HepG2 (cell line): ENCODE results near the gene PLXNA1. TPM values are rescaled to one million over a fixed set of nuclear protein-coding genes. Genes with fewer than 3 reads are reported as not detected.

Source experiments
- ATAC-seq: fragments of 200-7000 bp; cut with Tn5 transposase; 3 replicates; pipeline ENCODE4 v1.9.1; 2020; ENCODE audit warnings: mild to moderate bottlenecking, moderate library complexity
- BruUV-seq: library from RNA; stranded (reverse); fragments of 400-500 nt; replicated peaks from 2 replicates; lab custom pipeline; 2021; lab: Mats Ljungman, UMichigan
- CTCF ChIA-PET: fragments of 300-600 bp; formaldehyde crosslinking; extraction: SDS; loops from one replicate; lab custom pipeline; 2021; ENCODE audit warnings: low total read pairs, inconsistent platforms, low intra/inter-chr PET ratio; lab: Yijun Ruan, JAX
- POLR2A ChIA-PET: fragments of 350-600 bp; sonication (Branson Sonifier 250); formaldehyde crosslinking; loops from one replicate; lab custom pipeline; 2020; ENCODE audit warnings: antibody characterized with exemption, inconsistent platforms; lab: Yijun Ruan, JAX
- DNase-seq: peaks from one replicate; pipeline ENCODE4 v3.0.0-alpha.2; 2015; ENCODE audit warnings: low spot score
- FAIRE-seq: peaks from 3 replicates; lab custom pipeline; 2011; peaks lifted over from hg19 to GRCh38; lab: Jason Lieb, UNC
- H2AFZ ChIP-seq: one replicate; pipeline ENCODE4 v1.6.1; 2011; ENCODE audit warnings: low read length, inconsistent platforms
- H3K27ac ChIP-seq: fragments of 300-600 bp; 3 replicates; pipeline ENCODE4 v1.8.0; 2011; ENCODE audit warnings: mixed run types, mild to moderate bottlenecking, mixed read lengths, low read length, inconsistent platforms; ENCODE audit not compliant: insufficient read depth; ENCODE audit errors: extremely low read length
- H3K27me3 ChIP-seq, 2 experiments: fragments of 200-600 bp in 1 of 2; 2 replicates in 1 of 2; 3 replicates in 1 of 2; pipeline versions ENCODE4 v1.6.0 to v1.8.0; 2011; ENCODE audit warnings: low read length in 2 of 2, mild to moderate bottlenecking in 2 of 2, moderate library complexity in 2 of 2, inconsistent platforms in 1 of 2; ENCODE audit not compliant: insufficient read depth in 2 of 2, control insufficient read depth in 1 of 2
- H3K36me3 ChIP-seq, 2 experiments: fragments of 200-600 bp in 1 of 2; replicated peaks in 1 of 2; 2 replicates in 1 of 2; 3 replicates in 1 of 2; pipeline versions ENCODE4 v1.5.1 to v1.8.0; 2011; ENCODE audit warnings: low read length in 2 of 2, inconsistent platforms in 1 of 2; ENCODE audit not compliant: insufficient read depth in 2 of 2, control insufficient read depth in 1 of 2
- H3K4me1 ChIP-seq: 2 replicates; pipeline ENCODE4 v1.5.1; 2012; ENCODE audit warnings: low read length, inconsistent platforms; ENCODE audit not compliant: insufficient read depth
- H3K4me2 ChIP-seq: 2 replicates; pipeline ENCODE4 v1.6.0; 2011; ENCODE audit warnings: low read depth, low read length, inconsistent platforms
- H3K4me3 ChIP-seq, 3 experiments: fragments of 200-600 bp in 1 of 3; sonication (generic), shearing (Covaris generic) in 1 of 3; replicated peaks in 1 of 3; 2 replicates each; pipeline ENCODE4 v1.5.1; 2011 to 2016; ENCODE audit warnings: low read length in 3 of 3, inconsistent platforms in 2 of 3, low read depth in 2 of 3, mild to moderate bottlenecking in 2 of 3, control low read depth in 1 of 3, mixed read lengths in 1 of 3; ENCODE audit not compliant: insufficient read depth in 1 of 3
- H3K79me2 ChIP-seq: one replicate; pipeline ENCODE4 v1.6.1; 2011; ENCODE audit warnings: low read length, inconsistent platforms; ENCODE audit not compliant: insufficient read depth
- H3K9ac ChIP-seq: 2 replicates; pipeline ENCODE4 v1.6.0; 2011; ENCODE audit warnings: mild to moderate bottlenecking, low read depth, low read length, inconsistent platforms; ENCODE audit not compliant: insufficient read depth
- H3K9me3 ChIP-seq: 2 replicates; pipeline ENCODE4 v1.5.1; 2012; ENCODE audit warnings: mild to moderate bottlenecking, low read length
- H4K20me1 ChIP-seq: 2 replicates; pipeline ENCODE4 v1.6.0; 2011; ENCODE audit warnings: inconsistent platforms, mild to moderate bottlenecking, low read length, moderate library complexity; ENCODE audit not compliant: insufficient read depth
- GABPB1 ChIP-seq: IDR thresholded peaks from 2 replicates; pipeline ENCODE4 v1.6.1; 2016; ENCODE audit warnings: mild to moderate bottlenecking, missing genetic modification reagents, moderate library complexity, missing compliant biosample characterization
- PRMT3 ChIP-seq: sonication (generic); formaldehyde crosslinking; IDR thresholded peaks from 2 replicates; pipeline ENCODE4 v1.8.1; 2022; ENCODE audit warnings: low read depth, mild to moderate bottlenecking, moderate library complexity, missing genetic modification reagents, borderline replicate concordance
- PRPF4 ChIP-seq: fragments of 200-400 bp; formaldehyde crosslinking; IDR thresholded peaks from 2 replicates; pipeline ENCODE4 v1.6.1; 2016; ENCODE audit warnings: low read length, low read depth; ENCODE audit not compliant: poor library complexity, severe bottlenecking
- SALL2 ChIP-seq: sonication (generic); formaldehyde crosslinking; IDR thresholded peaks from 2 replicates; pipeline ENCODE4 v1.8.1; 2023; ENCODE audit warnings: mild to moderate bottlenecking, missing genetic modification reagents, inconsistent platforms
- SPEN ChIP-seq: sonication (generic); formaldehyde crosslinking; IDR thresholded peaks from 2 replicates; pipeline ENCODE4 v1.5.1; 2020; ENCODE audit warnings: low read depth, mild to moderate bottlenecking, missing genetic modification reagents
- ZNF230 ChIP-seq: sonication (generic); formaldehyde crosslinking; IDR thresholded peaks from 2 replicates; pipeline ENCODE4 v1.4.0; 2020; ENCODE audit warnings: mild to moderate bottlenecking, missing genetic modification reagents
- ZNF331 ChIP-seq: sonication (generic); formaldehyde crosslinking; IDR thresholded peaks from 2 replicates; pipeline ENCODE4 v1.4.0; 2020; ENCODE audit warnings: missing genetic modification reagents
- WGBS: methylation state at CpG from one replicate; pipeline ENCODE4 v1.1.6; 2017; ENCODE audit warnings: low lambda C conversion rate; 5-methylcytosine and 5-hydroxymethylcytosine counted together
- in situ Hi-C: cut with HindIII; loops from 2 replicates; pipeline ENCODE4 v1.10.0; 2017; ENCODE audit warnings: low pct_unique_long_range_greater_than_20kb; ENCODE audit not compliant: extremely low pct_ligation_motif_present
- intact Hi-C: fragments of 100-400 bp; cut with micrococcal nuclease; formaldehyde crosslinking; loops from one replicate; pipeline ENCODE4 v1.10.0; 2022; ENCODE audit not compliant: unreplicated experiment
- polyA plus RNA-seq, 8 experiments: library from polyadenylated mRNA; depleted of rRNA in 3 of 8; stranded (reverse) in 7 of 8; unstranded in 1 of 8; fragments of >200 nt; fragmentation: Illumina TruSeq in 4 of 8; extraction: Trizol in 4 of 8; gene quantifications; 2 replicates each; pipeline versions ENCODE4 v1.2.1 to v1.2.3, GENCODE V29; 2011 to 2016; ENCODE audit warnings: low read depth in 4 of 8, missing spikeins in 1 of 8, mixed read lengths in 1 of 8; ENCODE audit not compliant: insufficient read depth in 1 of 8
- total RNA-seq, 5 experiments: library from RNA; depleted of rRNA; stranded (reverse); fragments of >200 nt; fragmentation: Illumina TruSeq; extraction: Trizol; gene quantifications; 2 replicates each; pipeline ENCODE4 v1.2.3, GENCODE V29; 2016; ENCODE audit warnings: low read depth in 1 of 5
- TF ChIP-seq, protein P1 (sequence below): sonication (generic); formaldehyde crosslinking; IDR thresholded peaks from 2 replicates; pipeline ENCODE4 v1.9.0; 2022; ENCODE audit warnings: low read depth, missing genetic modification reagents

PLXNA1 gene
- total and polyA plus RNA-seq, 2 of the 13 experiments (the other 11 are each of a cell fraction or from before 2014, with no cell fraction given) = 16.6 to 18.2 TPM

DNA sequence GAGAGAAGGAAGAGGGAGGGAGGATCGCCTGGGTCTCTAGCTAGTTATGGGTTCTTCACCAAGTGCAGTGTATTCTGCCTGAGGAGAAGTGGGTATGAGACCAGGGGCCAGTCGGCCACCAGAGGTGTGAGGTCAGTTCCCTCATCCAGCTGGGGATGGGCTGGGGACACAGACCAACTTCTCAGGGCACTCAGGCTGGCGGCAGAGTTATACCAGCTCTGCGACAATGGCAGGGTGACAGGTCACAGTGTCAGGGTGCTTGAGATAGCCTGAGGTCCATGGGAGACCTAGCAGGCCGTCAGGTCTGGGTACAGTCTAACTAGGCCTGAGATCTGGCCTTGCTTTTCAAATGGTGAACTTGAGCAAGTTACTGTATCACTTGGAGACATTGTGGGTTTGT, 31.4 kb upstream of the PLXNA1 start:
- no peak overlapping the region for H2AFZ ChIP-seq
- no peak for FAIRE-seq
- TF ChIP-seq GABPB1 (no peak), SPEN (CRISPR knock-in tag) (no peak), PRPF4 (no peak), PRMT3 (no peak), SALL2 (CRISPR knock-in tag) (no peak), ZNF230 (CRISPR knock-in tag) (no peak), ZNF331 (CRISPR knock-in tag) (no peak)
- TF ChIP-seq, protein P1, sequence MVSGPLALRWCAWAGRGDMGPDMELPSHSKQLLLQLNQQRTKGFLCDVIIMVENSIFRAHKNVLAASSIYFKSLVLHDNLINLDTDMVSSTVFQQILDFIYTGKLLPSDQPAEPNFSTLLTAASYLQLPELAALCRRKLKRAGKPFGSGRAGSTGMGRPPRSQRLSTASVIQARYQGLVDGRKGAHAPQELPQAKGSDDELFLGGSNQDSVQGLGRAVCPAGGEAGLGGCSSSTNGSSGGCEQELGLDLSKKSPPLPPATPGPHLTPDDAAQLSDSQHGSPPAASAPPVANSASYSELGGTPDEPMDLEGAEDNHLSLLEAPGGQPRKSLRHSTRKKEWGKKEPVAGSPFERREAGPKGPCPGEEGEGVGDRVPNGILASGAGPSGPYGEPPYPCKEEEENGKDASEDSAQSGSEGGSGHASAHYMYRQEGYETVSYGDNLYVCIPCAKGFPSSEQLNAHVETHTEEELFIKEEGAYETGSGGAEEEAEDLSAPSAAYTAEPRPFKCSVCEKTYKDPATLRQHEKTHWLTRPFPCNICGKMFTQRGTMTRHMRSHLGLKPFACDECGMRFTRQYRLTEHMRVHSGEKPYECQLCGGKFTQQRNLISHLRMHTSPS (CRISPR knock-in tag) = no peak
- TF ChIP-seq, all 625 proteins: peak for 0
- in situ Hi-C loops = no loop called here
- Histone ChIP-seq H3K27ac (no peak overlapping the region), H3K4me3 (no peak overlapping the region), H3K27me3 (no peaks in the 10 kb centered on the region), H3K4me1 (no peaks in the 10 kb centered on the region), H3K79me2 (no peaks in the 10 kb centered on the region), H3K36me3 (peaks cover 0 to 7% of the 10 kb centered on the region in 2 experiments; a peak in 1 of 5 replicates), H3K9me3 (no peaks in the 10 kb centered on the region), H4K20me1 (no peaks in the 10 kb centered on the region), H3K4me2 (no peak overlapping the region), H3K9ac (no peak overlapping the region)
- DNase-seq (no peak), ATAC-seq (no peak)
- 100% methylated on average over 1 of the region's 5 CpGs for WGBS
- CTCF ChIA-PET = no interaction called here
- POLR2A ChIA-PET = no interaction called here
- no TSS peak for BruUV-seq
- intact Hi-C loops = no loop called here
